Measurements from ENCODE around the gene ATP2A3. TPM values are rescaled to one million over a fixed set of nuclear protein-coding genes. Genes with fewer than 3 reads are reported as not detected.

ATP2A3 gene
- total RNA-seq, 4 donors from 2014 or later = 5.7 to 33.6 (median 17.5) TPM

GRCh38 chr17:3968015-3968414 lies 3.8 kb upstream of the ATP2A3 start:
- Histone ChIP-seq H3K9me3 (no peaks in the 10 kb centered on the region), H3K27me3 (no peaks in the 10 kb centered on the region), H3K4me1 (peaks cover 0 to 13% of the 10 kb centered on the region in 2 donors), H3K36me3 (no peaks in the 10 kb centered on the region), H3K27ac (no peak overlapping the region), H3K4me3 (no peak overlapping the region)
- no peak for TF ChIP-seq CTCF (IDR thresholded peaks at IDR 0.05)
- no peak for TF ChIP-seq POLR2A (IDR thresholded peaks at IDR 0.05)
- DNase-seq = no peak
- intact Hi-C loops (cut with DNase I; ENCODE audit: low total_unique reads) = no loop called here

- no peak for DNase-seq
- Histone ChIP-seq H3K4me1 (peaks cover 0 to 13% of the 10 kb centered on the region in 2 donors), H3K27ac (no peak overlapping the region), H3K36me3 (no peaks in the 10 kb centered on the region), H3K27me3 (no peaks in the 10 kb centered on the region), H3K9me3 (no peaks in the 10 kb centered on the region), H3K4me3 (no peak overlapping the region)
- no peak for TF ChIP-seq POLR2A (IDR thresholded peaks at IDR 0.05)
- no peak for TF ChIP-seq CTCF (IDR thresholded peaks at IDR 0.05)
- intact Hi-C loops (cut with DNase I; ENCODE audit: low total_unique reads) = no loop called here
Measured at GRCh38 chr17:3966720-3967363, 2.6 kb upstream of the ATP2A3 start.

GRCh38 chr17:3965118-3965800 lies 1.0 kb upstream of the ATP2A3 start:
- H3K27ac ChIP-seq = peak overlapping the region; percentile 44 to 56
- H3K4me1 ChIP-seq = peaks cover 0 to 13% of the 10 kb centered on the region in 2 donors
- H3K36me3 ChIP-seq = no peaks in the 10 kb centered on the region
- DNase-seq = no peak
- H3K4me3 ChIP-seq = peak overlapping the region; percentile 22 to 31
- H3K27me3 ChIP-seq = no peaks in the 10 kb centered on the region
- intact Hi-C loops (cut with DNase I; ENCODE audit: low total_unique reads) = no loop called here
- H3K9me3 ChIP-seq = no peaks in the 10 kb centered on the region
- no peak for TF ChIP-seq CTCF (IDR thresholded peaks at IDR 0.05)
- no peak for TF ChIP-seq POLR2A (IDR thresholded peaks at IDR 0.05)

GRCh38 chr17:3963237-3964201 lies 718 bp downstream of the ATP2A3 start:
- intact Hi-C loops (cut with DNase I; ENCODE audit: low total_unique reads) = no loop called here
- no peak for DNase-seq
- Histone ChIP-seq H3K4me1 (peaks cover 0 to 13% of the 10 kb centered on the region in 2 donors), H3K27me3 (no peaks in the 10 kb centered on the region), H3K27ac (peak overlapping the region in 1 of 2 donors; percentile 15), H3K4me3 (peak overlapping the region; percentile 22 to 31), H3K36me3 (no peaks in the 10 kb centered on the region), H3K9me3 (no peaks in the 10 kb centered on the region)
- TF ChIP-seq CTCF (IDR thresholded peaks at IDR 0.05) (no peak), POLR2A (IDR thresholded peaks at IDR 0.05) (no peak)
